H9 (cell line): ENCODE measurements around the gene PHF1. TPM values are rescaled to one million over a fixed set of nuclear protein-coding genes. Genes with fewer than 3 reads are reported as not detected.

Source experiments
- DNase-seq: peaks from one replicate; pipeline ENCODE4 v3.0.0-alpha.2; 2017
- H2AFZ ChIP-seq: one replicate; pipeline ENCODE4 v1.6.1; 2013; ENCODE audit warnings: mild to moderate bottlenecking, low read length, control low read depth, moderate library complexity
- H2AK5ac ChIP-seq: 2 replicates; pipeline ENCODE4 v1.6.1; 2013; ENCODE audit warnings: low read length, control low read depth, mixed read lengths; ENCODE audit not compliant: insufficient read length
- H2BK120ac ChIP-seq: one replicate; pipeline ENCODE4 v1.6.1; 2013; ENCODE audit warnings: low read depth, mild to moderate bottlenecking, low read length, control low read depth, inconsistent platforms; ENCODE audit not compliant: poor library complexity, severe bottlenecking
- H2BK12ac ChIP-seq: 2 replicates; pipeline ENCODE4 v1.6.1; 2013; ENCODE audit warnings: low read length, control low read depth, mixed read lengths, low read depth; ENCODE audit not compliant: insufficient read length
- H2BK15ac ChIP-seq: 2 replicates; pipeline ENCODE4 v1.6.1; 2013; ENCODE audit warnings: low read depth, low read length, control low read depth
- H2BK20ac ChIP-seq: one replicate; pipeline ENCODE4 v1.6.1; 2013; ENCODE audit warnings: low read depth, mild to moderate bottlenecking, low read length, control low read depth, inconsistent platforms; ENCODE audit not compliant: poor library complexity, severe bottlenecking
- H2BK5ac ChIP-seq: 2 replicates; pipeline ENCODE4 v1.6.1; 2013; ENCODE audit warnings: low read length, control low read depth, mixed read lengths; ENCODE audit not compliant: insufficient read length
- H3K14ac ChIP-seq: 2 replicates; pipeline ENCODE4 v1.6.1; 2013; ENCODE audit warnings: low read length, control low read depth; ENCODE audit not compliant: insufficient read depth
- H3K18ac ChIP-seq: 2 replicates; pipeline ENCODE4 v1.6.1; 2013; ENCODE audit warnings: low read depth, mild to moderate bottlenecking, mixed read lengths, low read length, control low read depth; ENCODE audit not compliant: insufficient read length
- H3K23ac ChIP-seq: 2 replicates; pipeline ENCODE4 v1.6.1; 2013; ENCODE audit warnings: low read length, control low read depth, mixed read lengths, low read depth; ENCODE audit not compliant: insufficient read length
- H3K23me2 ChIP-seq: 2 replicates; pipeline ENCODE4 v1.6.1; 2013; ENCODE audit warnings: low read depth, mild to moderate bottlenecking, mixed read lengths, low read length, control low read depth; ENCODE audit not compliant: insufficient read length, poor library complexity, severe bottlenecking
- H3K27ac ChIP-seq: 2 replicates; pipeline ENCODE4 v1.5.1; 2013; ENCODE audit warnings: low read length, control low read depth, mixed read lengths, low read depth; ENCODE audit not compliant: insufficient read length
- H3K27me3 ChIP-seq: 2 replicates; pipeline ENCODE4 v1.6.1; 2013; ENCODE audit warnings: low read length, control low read depth, inconsistent platforms; ENCODE audit not compliant: insufficient read depth
- H3K4ac ChIP-seq: 2 replicates; pipeline ENCODE4 v1.6.1; 2013; ENCODE audit warnings: low read depth, mild to moderate bottlenecking, control low read depth, inconsistent platforms, low read length, moderate library complexity
- H3K4me1 ChIP-seq: 2 replicates; pipeline ENCODE4 v1.6.1; 2013; ENCODE audit warnings: low read length, control low read depth, inconsistent platforms; ENCODE audit not compliant: insufficient read depth
- H3K4me2 ChIP-seq: 2 replicates; pipeline ENCODE4 v1.6.1; 2013; ENCODE audit warnings: low read length, control low read depth, mixed read lengths; ENCODE audit not compliant: insufficient read length, insufficient read depth
- H3K56ac ChIP-seq: 2 replicates; pipeline ENCODE4 v1.6.1; 2013; ENCODE audit warnings: low read depth, mild to moderate bottlenecking, mixed read lengths, low read length, control low read depth; ENCODE audit not compliant: insufficient read length
- H3K79me1 ChIP-seq: 2 replicates; pipeline ENCODE4 v1.6.1; 2013; ENCODE audit warnings: low read depth, mild to moderate bottlenecking, moderate library complexity, low read length, control low read depth, inconsistent platforms; ENCODE audit not compliant: insufficient read depth, poor library complexity, severe bottlenecking
- H3K79me2 ChIP-seq: 2 replicates; pipeline ENCODE4 v1.6.1; 2013; ENCODE audit warnings: low read length, control low read depth, inconsistent platforms; ENCODE audit not compliant: insufficient read depth
- H3K9ac ChIP-seq: 2 replicates; pipeline ENCODE4 v1.6.1; 2013; ENCODE audit warnings: low read length, control low read depth, mixed read lengths; ENCODE audit not compliant: insufficient read length; ENCODE audit errors: extremely low read depth
- H3K9me3 ChIP-seq: one replicate; pipeline ENCODE4 v1.6.1; 2013; ENCODE audit warnings: low read depth, low read length, inconsistent platforms; ENCODE audit not compliant: control insufficient read depth
- H3T11ph ChIP-seq: one replicate; pipeline ENCODE4 v1.6.1; 2013; ENCODE audit warnings: mild to moderate bottlenecking, low read length, control low read depth, inconsistent platforms
- H4K20me1 ChIP-seq: one replicate; pipeline ENCODE4 v1.6.1; 2013; ENCODE audit not compliant: control insufficient read depth, insufficient read length, insufficient read depth
- H4K5ac ChIP-seq: 2 replicates; pipeline ENCODE4 v1.6.1; 2013; ENCODE audit warnings: low read depth, mild to moderate bottlenecking, mixed read lengths, low read length, control low read depth; ENCODE audit not compliant: insufficient read length
- H4K8ac ChIP-seq: replicated peaks from 2 replicates; pipeline ENCODE4 v1.6.1; 2013; ENCODE audit warnings: low read length, control low read depth, mixed read lengths, low read depth; ENCODE audit not compliant: insufficient read length
- H4K91ac ChIP-seq: 2 replicates; pipeline ENCODE4 v1.6.1; 2013; ENCODE audit warnings: low read depth, mild to moderate bottlenecking, moderate library complexity, mixed read lengths, low read length, control low read depth; ENCODE audit not compliant: insufficient read length
- H3K27ac Mint-ChIP-seq, 3 experiments: 2 replicates in 2 of 3; 3 replicates in 1 of 3; pipeline ENCODE4 v1.8.0; 2020 to 2021; ENCODE audit warnings: mixed read lengths in 3 of 3, mild to moderate bottlenecking in 1 of 3, moderate library complexity in 1 of 3
- H3K27me3 Mint-ChIP-seq: 2 replicates; pipeline ENCODE4 v1.8.0; 2021; ENCODE audit warnings: low read depth, mild to moderate bottlenecking, moderate library complexity, mixed read lengths
- H3K36me3 Mint-ChIP-seq, 3 experiments: 2 replicates in 2 of 3; 3 replicates in 1 of 3; pipeline ENCODE4 v1.8.0; 2020 to 2021; ENCODE audit warnings: low read depth in 3 of 3, mixed read lengths in 3 of 3; ENCODE audit not compliant: insufficient read depth in 1 of 3
- H3K4me1 Mint-ChIP-seq, 2 experiments: 2 replicates each; pipeline ENCODE4 v1.8.0; 2020; ENCODE audit warnings: mixed read lengths in 2 of 2
- H3K4me3 Mint-ChIP-seq, 2 experiments: 2 replicates in 1 of 2; 3 replicates in 1 of 2; pipeline ENCODE4 v1.8.0; 2020 to 2021; ENCODE audit warnings: mild to moderate bottlenecking in 2 of 2, mixed read lengths in 2 of 2, moderate library complexity in 1 of 2
- H3K9me3 Mint-ChIP-seq, 2 experiments: 2 replicates in 1 of 2; 3 replicates in 1 of 2; pipeline ENCODE4 v1.8.0; 2020; ENCODE audit warnings: mild to moderate bottlenecking in 2 of 2, mixed read lengths in 2 of 2, moderate library complexity in 1 of 2
- CTCF ChIP-seq: fragments of 200-600 bp; sonication (generic); conservative IDR thresholded peaks from 3 replicates; pipeline ENCODE4 v1.8.0; 2021; ENCODE audit warnings: antibody characterized with exemption, mild to moderate bottlenecking
- WGBS: extraction: QIAGEN DNeasy Blood & Tissue Kit; methylation state at CpG from one replicate; pipeline ENCODE4 v1.1.7; 2013; ENCODE audit warnings: missing lambda C conversion rate, low lambda C conversion rate, mixed read lengths; ENCODE audit not compliant: insufficient read length; ENCODE audit errors: extremely low coverage; 5-methylcytosine and 5-hydroxymethylcytosine counted together
- total RNA-seq: library from RNA; stranded (reverse); gene quantifications from 2 replicates; pipeline ENCODE4 v1.2.1, GENCODE V29; 2021

The PHF1 gene
- total RNA-seq, 1 experiment from 2014 or later: 56.8 TPM

GRCh38 chr6:33414592-33415271 lies 3.9 kb downstream of the PHF1 start:
- H3K79me1 ChIP-seq: no peaks in the 10 kb centered on the region
- Mint-ChIP-seq H3K27me3 (peaks cover 1% of the 10 kb centered on the region), H3K36me3 (peaks cover 30 to 54% (median 52%) of the 10 kb centered on the region in 3 experiments), H3K4me1 (peaks cover 44 to 56% of the 10 kb centered on the region in 2 experiments), H3K4me3 (peak overlapping the region; percentile 30 to 35; a peak in 4 of 5 replicates), H3K9me3 (no peaks in the 10 kb centered on the region), H3K27ac (peak overlapping the region; percentile 55 to 84 (median 82); a peak in 4 of 7 replicates)
- H3T11ph ChIP-seq: no peak overlapping the region
- H2AFZ ChIP-seq: no peak overlapping the region
- H3K4me2 ChIP-seq: no peak overlapping the region
- no peak overlapping the region for H4K91ac ChIP-seq
- H2BK12ac ChIP-seq: no peak overlapping the region
- no peak overlapping the region for H3K18ac ChIP-seq
- peaks cover 25% of the 10 kb centered on the region for H3K23me2 ChIP-seq
- H4K20me1 ChIP-seq: no peaks in the 10 kb centered on the region
- H3K56ac ChIP-seq: no peak overlapping the region
- peaks cover 3% of the 10 kb centered on the region; the same call in 1 of the 2 replicates for H3K4me1 ChIP-seq
- TF ChIP-seq CTCF: peak; percentile 64
- H3K9me3 ChIP-seq: no peaks in the 10 kb centered on the region
- no peak overlapping the region for H2BK5ac ChIP-seq
- H3K9ac ChIP-seq: no peak overlapping the region
- H2BK120ac ChIP-seq: no peak overlapping the region
- H3K14ac ChIP-seq: no peak overlapping the region
- no peak overlapping the region for H4K5ac ChIP-seq
- peak; percentile 41 for DNase-seq
- no peak overlapping the region for H2BK15ac ChIP-seq
- H4K8ac ChIP-seq: no peak overlapping the region
- no peak overlapping the region for H3K27ac ChIP-seq
- H3K4ac ChIP-seq: no peak overlapping the region
- H2BK20ac ChIP-seq: no peak overlapping the region
- H2AK5ac ChIP-seq: no peak overlapping the region
- H3K27me3 ChIP-seq: no peaks in the 10 kb centered on the region
- peaks cover 10% of the 10 kb centered on the region; the same call in 1 of the 2 replicates for H3K79me2 ChIP-seq
- H3K23ac ChIP-seq: no peak overlapping the region
- no CpG with 5 or more reads among the region's 12 CpGs for WGBS
